RPMI7951 (cell line): ENCODE results near the gene NWD2. TPM values are rescaled to one million over a fixed set of nuclear protein-coding genes. Genes with fewer than 3 reads are reported as not detected.
"Not testable (repeated sequence)": the region's sequence is repeated elsewhere in the genome, so short reads cannot be mapped to it uniquely, and the experiment has no call there.

Experiments used
- DNase-seq: peaks from one replicate; pipeline ENCODE4 v3.0.0-alpha.2; 2012; ENCODE audit warnings: low read depth
- total RNA-seq: library from RNA; depleted of rRNA; stranded (reverse); fragments of >200 nt; shearing (Covaris generic); gene quantifications from 2 replicates; pipeline ENCODE4 v1.2.3, GENCODE V29; 2014

The NWD2 gene
- total RNA-seq, 1 experiment from 2014 or later: not detected

GRCh38 chr4:37392521-37393255 lies 148.1 kb downstream of the NWD2 start:
- DNase-seq: peak; percentile 54

- no peak for DNase-seq
These were observed 148.8 kb downstream of the NWD2 start for GRCh38 chr4:37393321-37393720.

- no peak for DNase-seq
These were observed 149.3 kb downstream of the NWD2 start for GRCh38 chr4:37393889-37394288.

DNA sequence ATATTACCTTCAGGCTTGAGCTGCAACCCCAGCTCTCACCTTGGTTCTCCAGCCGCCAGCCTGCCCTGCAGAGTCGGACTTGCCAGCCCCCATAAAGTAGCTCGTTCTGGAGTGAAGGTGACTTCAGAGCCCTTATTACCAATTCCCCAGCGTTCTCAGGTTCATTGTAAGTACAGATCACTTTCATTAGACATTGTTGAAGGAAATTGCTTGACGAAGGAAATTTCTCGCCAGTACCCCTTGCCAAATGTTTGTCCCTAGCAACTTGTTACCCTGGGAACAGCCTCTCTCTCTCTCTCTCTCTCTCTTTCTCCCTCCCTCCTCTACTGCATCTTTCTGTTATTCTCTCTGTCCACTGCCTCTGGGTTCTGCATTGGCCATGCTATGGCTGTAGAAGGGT lies 153.0 kb downstream of the NWD2 start:
- DNase-seq: no peak

DNA sequence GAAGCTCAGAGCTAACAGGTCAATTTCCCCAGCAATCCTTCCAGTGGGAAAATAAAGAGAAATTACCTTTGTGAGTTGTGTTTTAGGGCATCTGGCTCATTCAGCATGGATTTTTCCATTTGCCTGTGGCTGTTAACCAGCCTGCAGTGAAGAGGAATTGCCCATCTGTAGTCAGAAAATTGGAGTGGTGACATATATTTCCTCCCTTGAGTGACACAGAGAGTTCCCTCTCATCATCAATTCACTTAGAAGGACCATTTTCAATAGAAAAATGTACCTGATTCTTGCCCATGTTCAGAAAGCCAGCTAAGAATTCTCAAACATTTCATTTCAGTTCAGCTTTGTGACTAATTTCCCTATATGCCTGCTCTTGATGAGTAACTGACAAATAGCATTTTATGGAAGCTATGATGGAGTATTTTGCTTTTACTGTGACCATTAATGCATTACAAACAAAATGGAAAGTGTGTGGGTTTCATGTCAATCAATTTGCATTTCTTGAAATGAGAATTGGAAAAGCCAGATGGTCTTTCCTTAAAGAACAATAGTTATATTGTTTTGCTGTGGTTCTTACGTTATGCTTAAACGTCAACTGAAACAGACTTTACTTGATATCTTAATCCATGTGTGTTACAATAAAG lies 155.8 kb downstream of the NWD2 start:
- no peak for DNase-seq

GRCh38 chr4:37407938-37408826 lies 163.6 kb downstream of the NWD2 start:
- not testable (repeated sequence) for DNase-seq

DNA sequence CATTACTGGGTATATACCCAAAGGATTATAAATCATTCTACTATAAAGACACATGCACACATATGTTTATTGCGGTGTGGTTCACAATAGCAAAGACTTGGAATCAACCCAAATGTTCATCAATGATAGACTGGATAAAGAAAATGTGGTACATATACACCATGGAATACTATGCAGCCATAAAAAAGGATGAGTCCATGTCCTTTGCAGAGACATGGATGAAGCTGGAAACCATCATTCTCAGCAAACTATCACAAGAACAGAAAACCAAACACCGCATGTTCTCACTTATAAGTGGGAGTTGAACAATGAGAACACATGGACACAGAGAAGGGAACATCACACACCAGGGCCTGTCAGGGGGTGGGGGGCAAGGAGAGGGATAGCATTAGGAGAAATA lies 169.1 kb downstream of the NWD2 start:
- DNase-seq: not testable (repeated sequence)

DNA sequence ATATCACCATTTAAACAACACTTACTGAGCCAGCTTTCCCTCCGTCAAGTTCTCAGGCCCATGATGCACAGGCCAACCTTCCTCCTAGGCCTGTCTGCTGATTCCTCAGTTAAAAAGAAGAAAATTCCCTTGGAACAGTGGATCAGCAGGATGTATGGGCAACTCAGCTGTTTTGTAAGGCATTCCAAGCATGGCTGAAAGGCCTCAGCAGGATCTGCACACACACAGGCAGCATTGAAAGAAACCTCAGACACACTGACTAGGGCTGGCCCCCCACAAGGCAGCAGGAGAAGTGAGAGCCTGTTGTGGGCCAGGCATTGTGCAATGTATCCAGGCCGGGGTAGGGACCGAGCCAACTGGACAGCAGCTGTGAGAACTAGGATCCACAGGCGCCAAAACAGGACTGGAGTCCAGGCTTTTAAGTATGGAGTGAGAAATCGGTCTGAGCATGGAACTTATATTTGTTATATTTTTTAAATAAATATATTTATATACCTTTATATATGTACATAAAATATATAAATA lies 171.4 kb downstream of the NWD2 start:
- no peak for DNase-seq

DNA sequence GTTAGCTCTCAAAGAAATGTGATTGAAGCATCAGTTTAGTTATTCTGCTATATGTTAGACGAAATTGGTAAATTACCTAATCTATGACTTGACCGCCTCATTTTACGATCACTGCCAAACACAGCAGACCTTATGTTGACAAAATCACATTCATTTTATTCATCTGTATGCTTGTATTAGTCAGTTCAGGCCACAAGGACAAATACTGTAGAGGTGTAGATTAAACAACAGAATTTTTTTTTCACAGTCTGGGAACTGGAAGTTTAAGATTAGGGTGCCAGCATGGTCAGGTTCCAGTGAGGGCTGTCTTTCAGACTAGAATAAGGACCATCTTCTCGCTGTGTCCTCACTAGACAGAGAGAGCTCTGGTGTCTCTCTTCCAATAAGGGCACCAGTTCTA lies 177.1 kb downstream of the NWD2 start:
- DNase-seq: no peak

DNA sequence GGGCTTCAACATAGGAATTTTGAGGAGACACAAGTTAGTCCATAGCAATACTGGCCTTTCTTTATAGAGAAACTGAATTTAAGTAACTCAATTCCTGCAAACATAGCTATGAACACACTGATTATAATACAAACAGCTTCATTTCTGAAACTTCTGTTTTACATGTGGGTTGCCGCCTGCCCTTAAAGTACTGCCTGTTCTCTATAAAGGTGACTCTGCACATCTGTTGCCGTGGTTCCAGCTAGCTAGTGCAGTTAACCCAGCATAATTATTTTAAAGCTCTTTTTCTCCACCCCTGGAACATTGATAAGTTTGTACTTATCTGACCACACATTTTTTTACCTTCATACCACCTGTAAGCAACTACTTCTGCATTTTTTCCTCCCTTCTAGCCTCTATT lies 177.6 kb downstream of the NWD2 start:
- DNase-seq: no peak

DNA sequence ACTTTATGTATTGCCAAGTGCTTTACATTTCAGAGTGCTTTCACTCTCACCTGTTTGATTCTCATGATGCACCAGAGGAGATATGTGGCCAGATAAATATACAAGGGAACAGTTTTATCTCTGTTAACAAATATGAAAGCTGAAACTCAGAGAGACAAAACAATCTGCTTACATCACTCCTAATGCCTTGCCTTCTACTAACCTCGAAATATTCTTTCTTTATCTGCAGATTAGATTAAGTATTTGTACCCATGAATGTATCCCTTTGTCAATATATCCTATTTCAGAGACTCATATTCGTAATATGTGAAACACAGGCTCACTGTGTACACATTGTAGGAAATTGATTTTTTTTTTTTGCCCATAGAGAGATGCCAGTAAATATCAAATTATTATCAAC lies 178.1 kb downstream of the NWD2 start:
- DNase-seq: no peak

GRCh38 chr4:37423310-37423709 lies 178.8 kb downstream of the NWD2 start:
- DNase-seq: no peak

- DNase-seq: no peak
These were observed 180.2 kb downstream of the NWD2 start for GRCh38 chr4:37424753-37425152.

DNA sequence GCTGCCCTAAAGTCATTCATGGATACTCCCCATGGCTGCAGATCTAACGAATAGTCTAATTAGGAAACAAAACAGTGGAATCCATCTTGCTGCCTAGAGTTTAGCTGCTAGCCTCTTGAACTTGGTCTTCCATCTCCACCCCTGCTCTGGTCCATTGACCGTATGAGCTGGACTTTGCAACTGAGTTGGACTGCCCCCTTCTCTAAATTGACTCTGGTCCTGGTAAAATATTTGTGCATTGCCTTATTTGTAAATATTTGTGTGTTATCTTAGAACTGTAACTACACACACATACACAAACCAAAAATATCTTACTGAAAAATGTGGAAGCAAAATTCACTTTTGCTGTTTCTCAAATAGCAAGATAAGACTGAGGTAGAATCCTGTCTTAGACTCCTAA lies 181.3 kb downstream of the NWD2 start:
- no peak for DNase-seq

GRCh38 chr4:37427193-37427592 lies 182.7 kb downstream of the NWD2 start:
- no peak for DNase-seq

GRCh38 chr4:37429906-37430305 lies 185.4 kb downstream of the NWD2 start:
- DNase-seq: no peak

- no peak for DNase-seq
These were observed 186.3 kb downstream of the NWD2 start for GRCh38 chr4:37430718-37431416.

DNA sequence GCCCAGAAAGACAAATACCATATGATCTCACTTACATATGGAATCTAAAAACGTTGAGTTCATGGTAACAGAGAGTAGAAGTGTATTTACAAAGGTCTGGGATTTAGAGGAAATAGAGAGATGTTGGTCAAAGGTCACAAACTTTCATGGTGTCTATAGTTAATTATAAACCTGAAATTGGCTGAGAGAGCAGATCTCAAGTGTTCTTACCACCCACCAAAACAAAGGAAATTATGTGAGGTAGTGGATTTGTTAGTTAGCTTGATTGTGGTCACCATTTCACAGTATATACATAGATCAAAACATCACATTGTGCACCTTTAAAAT lies 186.8 kb downstream of the NWD2 start:
- no peak for DNase-seq

- DNase-seq: peak; percentile 12
These were observed 189.9 kb downstream of the NWD2 start for GRCh38 chr4:37434469-37434868.

GRCh38 chr4:37436546-37436945 lies 192.0 kb downstream of the NWD2 start:
- DNase-seq: no peak

DNA sequence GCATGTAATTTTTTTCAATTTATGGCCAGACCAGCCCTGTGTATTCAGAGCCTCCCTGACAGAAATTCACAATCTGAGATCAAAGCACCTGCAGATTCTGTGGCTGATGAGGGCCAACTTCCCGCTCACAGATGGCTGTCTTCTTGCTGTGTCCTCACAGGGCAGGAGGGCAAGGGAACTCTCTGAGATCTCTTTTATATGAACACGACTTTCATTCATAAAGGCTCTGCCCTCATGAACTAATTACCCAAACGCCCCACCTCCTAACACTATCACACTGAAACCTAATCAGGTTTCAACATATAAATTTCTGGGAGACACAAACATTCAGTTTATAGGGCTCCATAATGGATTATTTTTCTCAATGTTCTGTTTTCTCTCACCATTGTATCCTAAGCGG lies 192.6 kb downstream of the NWD2 start:
- DNase-seq: no peak
